Adrenal gland (tissue), 12 donors: Measurements from ENCODE around the gene REXO5. TPM values are rescaled to one million over a fixed set of nuclear protein-coding genes. Genes with fewer than 3 reads are reported as not detected.

Experiments used
- DNase-seq, 7 donors: peaks; one replicate each; pipeline ENCODE4 v3.0.0-alpha.2; 2019 to 2020
- H3K27ac ChIP-seq, 5 donors: fragments of 200-600 bp; sonication (generic) in 4 of 5; 1 replicate in 3 of 5; 2 replicates in 2 of 5; pipeline versions ENCODE4 v1.5.1 to v1.8.0; 2016 to 2020; ENCODE audit warnings: mild to moderate bottlenecking in 1 of 5
- H3K27me3 ChIP-seq: fragments of 200-600 bp; 2 replicates; pipeline ENCODE4 v1.8.0; 2021
- H3K36me3 ChIP-seq, 2 donors: fragments of 200-600 bp; replicated peaks in 1 of 2; 1 replicate in 1 of 2; 2 replicates in 1 of 2; pipeline versions ENCODE4 v1.5.1 to v1.8.0; 2018 to 2022
- H3K4me1 ChIP-seq, 2 donors: fragments of 200-600 bp; replicated peaks in 1 of 2; 1 replicate in 1 of 2; 2 replicates in 1 of 2; pipeline versions ENCODE4 v1.5.1 to v1.8.0; 2018 to 2021
- H3K4me3 ChIP-seq, 4 donors: fragments of 200-600 bp; sonication (generic) in 3 of 4; one replicate each; pipeline ENCODE4 v1.5.1; 2016 to 2018
- H3K9me3 ChIP-seq, 3 donors: fragments of 200-600 bp; sonication (generic) in 1 of 3; replicated peaks in 1 of 3; 1 replicate in 2 of 3; 2 replicates in 1 of 3; pipeline versions ENCODE4 v1.5.1 to v1.8.0; 2016 to 2021
- CTCF ChIP-seq, 6 experiments: fragments of 450-650 bp in 4 of 6; fragments of 200-600 bp in 2 of 6; sonication (generic) in 1 of 6; IDR thresholded peaks; 1 replicate in 5 of 6; 2 replicates in 1 of 6; pipeline versions ENCODE4 v1.5.1 to v1.8.0; 2016 to 2021; ENCODE audit warnings: antibody characterized with exemption in 6 of 6, mild to moderate bottlenecking in 2 of 6, moderate library complexity in 1 of 6
- POLR2A ChIP-seq, 2 donors: fragments of 450-650 bp; IDR thresholded peaks; one replicate each; pipeline ENCODE4 v1.6.1; 2017; ENCODE audit warnings: antibody characterized with exemption in 2 of 2, mild to moderate bottlenecking in 2 of 2, moderate library complexity in 1 of 2
- WGBS, 4 donors: extraction: QIAGEN DNeasy Blood & Tissue Kit in 2 of 4; methylation state at CpG; one replicate each; pipeline versions ENCODE4 v1.1.5 to v1.1.7; 2013 to 2017; 5-methylcytosine and 5-hydroxymethylcytosine counted together
- intact Hi-C, 2 donors: fragments of 100-400 bp; cut with DNase I; formaldehyde crosslinking; loops; one replicate each; pipeline versions ENCODE4 v1.14.1 to v1.15.0; 2022 to 2023
- polyA plus RNA-seq, 3 donors: library from polyadenylated mRNA; stranded (reverse); fragments of 200-250 nt in 2 of 3; fragments of 350-450 nt in 1 of 3; fragmentation: Illumina TruSeq in 1 of 3; extraction: RNeasy Lipid Tissue Mini Kit (QIAGEN cat#74804) in 1 of 3; gene quantifications; one replicate each; pipeline ENCODE4 v1.2.3, GENCODE V29; 2013 to 2014
- total RNA-seq, 9 donors: library from RNA; depleted of rRNA in 4 of 9; stranded (reverse); fragments of >200 nt in 4 of 9; fragments of 120-200 nt in 1 of 9; fragmentation: NEBNext Ultra II Directional in 1 of 9; extraction: Animal tissue kit (Norgen Biotek cat#: 25700) in 1 of 9; gene quantifications; one replicate each; pipeline versions ENCODE4 v1.1.0 to v1.2.4, GENCODE V29; 2013 to 2023
- donor health status: healthy with polysubstance abuse.
- donor health status: Bipolar disorder and iron deficiency.
- donor health status: DM: yes; HTN: yes; CAD: no.
- donor health status: DM: no; HTN: no; CAD: no.
- donor health status: DM: no; HTN: no; CAD: no.
- donor health status: DM: yes; HTN: yes; CAD: no.

Gene REXO5
- total and polyA plus RNA-seq, 12 donors = 0.78 to 10.1 (median 3.5) TPM

- no peaks in the 10 kb centered on the region for H3K27me3 ChIP-seq
- TF ChIP-seq POLR2A (IDR thresholded peaks at IDR 0.05) (no peak), CTCF (IDR thresholded peaks at IDR 0.05) (no peak)
- peaks cover 0 to 6% of the 10 kb centered on the region in 2 donors for H3K36me3 ChIP-seq
- intact Hi-C loops = no loop called here
- DNase-seq = peak; percentile 81 to 91 (median 83)
- 41 to 54% (median 43%) methylated on average over 3 of the region's 3 CpGs for WGBS, 4 donors
- H3K9me3 ChIP-seq = no peaks in the 10 kb centered on the region
- peaks cover 57 to 77% of the 10 kb centered on the region in 2 donors for H3K4me1 ChIP-seq
- peak overlapping the region; percentile 50 to 85 (median 84) for H3K27ac ChIP-seq
- no peak overlapping the region for H3K4me3 ChIP-seq
These were observed 60.5 kb downstream of the REXO5 start for GRCh38 chr16:20866801-20867200.

GRCh38 chr16:20867585-20867984 lies 61.3 kb downstream of the REXO5 start:
- intact Hi-C loops = no loop called here
- 40 to 67% (median 57%) methylated on average over 1 to 2 of the region's 2 CpGs; no CpG with 5 or more reads in 1 of the 4 donors for WGBS, 4 donors
- no peak overlapping the region for H3K4me3 ChIP-seq
- H3K9me3 ChIP-seq = no peaks in the 10 kb centered on the region
- H3K36me3 ChIP-seq = no peaks in the 10 kb centered on the region
- H3K27me3 ChIP-seq = no peaks in the 10 kb centered on the region
- peak overlapping the region in 4 of 5 donors; percentile 80 to 85 (median 84) for H3K27ac ChIP-seq
- H3K4me1 ChIP-seq = peaks cover 57 to 84% of the 10 kb centered on the region in 2 donors
- no peak for TF ChIP-seq POLR2A (IDR thresholded peaks at IDR 0.05)
- no peak for TF ChIP-seq CTCF (IDR thresholded peaks at IDR 0.05)
- peak in 5 of 7 donors; percentile 29 to 52 (median 35) for DNase-seq

GRCh38 chr16:20868890-20869289 lies 62.6 kb downstream of the REXO5 start:
- Histone ChIP-seq H3K27me3 (no peaks in the 10 kb centered on the region), H3K4me1 (peaks cover 57 to 84% of the 10 kb centered on the region in 2 donors), H3K9me3 (no peaks in the 10 kb centered on the region), H3K4me3 (no peak overlapping the region), H3K27ac (peak overlapping the region in 4 of 5 donors; percentile 48 to 85 (median 80)), H3K36me3 (no peaks in the 10 kb centered on the region)
- intact Hi-C loops = no loop called here
- DNase-seq = peak; percentile 89 to 95 (median 92)
- 9 to 39% (median 20%) methylated on average over 2 to 3 of the region's 3 CpGs for WGBS, 4 donors
- peak in 1 of 2 donors; percentile 63 for TF ChIP-seq POLR2A (IDR thresholded peaks at IDR 0.05)
- no peak for TF ChIP-seq CTCF (IDR thresholded peaks at IDR 0.05)

- WGBS, 4 donors = 51 to 73% (median 58%) methylated on average over 2 of the region's 2 CpGs
- no peak for TF ChIP-seq CTCF (IDR thresholded peaks at IDR 0.05)
- TF ChIP-seq POLR2A (IDR thresholded peaks at IDR 0.05) = no peak
- H3K4me3 ChIP-seq = no peak overlapping the region
- H3K27ac ChIP-seq = peak overlapping the region in 4 of 5 donors; percentile 7 to 85 (median 62)
- no peak for DNase-seq
- H3K9me3 ChIP-seq = no peaks in the 10 kb centered on the region
- no peaks in the 10 kb centered on the region for H3K36me3 ChIP-seq
- peaks cover 54 to 72% of the 10 kb centered on the region in 2 donors for H3K4me1 ChIP-seq
- intact Hi-C loops = no loop called here
- H3K27me3 ChIP-seq = no peaks in the 10 kb centered on the region
These were observed 63.9 kb downstream of the REXO5 start for GRCh38 chr16:20870122-20870820.
